T-helper 17 cell (primary cell): ENCODE data around the gene SPECC1. TPM values are rescaled to one million over a fixed set of nuclear protein-coding genes. Genes with fewer than 3 reads are reported as not detected.

Source experiments
- ATAC-seq: fragments of 150-1000 bp; cut with Tn5 transposase; 2 replicates; pipeline ENCODE4 v1.10.0; 2021; ENCODE audit warnings: mild to moderate bottlenecking, moderate library complexity
- DNase-seq, 3 donors: peaks; one replicate each; pipeline versions ENCODE4 v3.0.0 to v3.0.0-alpha.2; 2020 to 2021
- H3K9me3 ChIP-seq: one replicate; pipeline ENCODE4 v1.7.0; 2013; ENCODE audit warnings: low read length, mild to moderate bottlenecking; ENCODE audit not compliant: control insufficient read depth, poor library complexity, severe bottlenecking
- H3K27ac Mint-ChIP-seq: one replicate; pipeline ENCODE4 v1.8.0; 2022; ENCODE audit warnings: mild to moderate bottlenecking, moderate library complexity, mixed read lengths
- H3K27me3 Mint-ChIP-seq: one replicate; pipeline ENCODE4 v1.8.0; 2022; ENCODE audit warnings: mixed read lengths
- H3K36me3 Mint-ChIP-seq: one replicate; pipeline ENCODE4 v1.8.0; 2022; ENCODE audit warnings: low read depth, mixed read lengths
- H3K4me1 Mint-ChIP-seq: one replicate; pipeline ENCODE4 v1.8.0; 2022; ENCODE audit warnings: mild to moderate bottlenecking, mixed read lengths
- H3K4me3 Mint-ChIP-seq: one replicate; pipeline ENCODE4 v1.8.0; 2022; ENCODE audit warnings: mild to moderate bottlenecking, moderate library complexity, mixed read lengths
- total RNA-seq, 4 donors: library from RNA in 2 of 4; stranded (reverse) in 2 of 4; gene quantifications; one replicate each; pipeline ENCODE4 v1.2.3 and lab custom pipeline; 2022 to 2026

The SPECC1 gene
- total RNA-seq, 2 donors from 2014 or later, result 10.3 to 10.8 TPM

- Mint-ChIP-seq H3K4me3 (peak overlapping the region; percentile 66), H3K27me3 (no peaks in the 10 kb centered on the region), H3K4me1 (peaks cover 57% of the 10 kb centered on the region), H3K36me3 (no peaks in the 10 kb centered on the region), H3K27ac (peak overlapping the region; percentile 89)
- ATAC-seq (peak; percentile 34), DNase-seq (no peak)
- H3K9me3 ChIP-seq, result no peaks in the 10 kb centered on the region
Observed at GRCh38 chr17:20271011-20271610, 262.0 kb downstream of the SPECC1 start.

GRCh38 chr17:20273741-20274500 lies 264.8 kb downstream of the SPECC1 start:
- H3K9me3 ChIP-seq, result no peaks in the 10 kb centered on the region
- H3K36me3 Mint-ChIP-seq, result no peaks in the 10 kb centered on the region
- H3K27ac Mint-ChIP-seq, result peak overlapping the region; percentile 68
- ATAC-seq, result peak; percentile 46
- H3K4me3 Mint-ChIP-seq, result peak overlapping the region; percentile 68
- H3K4me1 Mint-ChIP-seq, result peaks cover 56% of the 10 kb centered on the region
- no peaks in the 10 kb centered on the region for H3K27me3 Mint-ChIP-seq
- no peak for DNase-seq

GRCh38 chr17:20275653-20276052 lies 266.5 kb downstream of the SPECC1 start:
- peak; percentile 53 for ATAC-seq
- no peak for DNase-seq
- Mint-ChIP-seq H3K4me3 (peak overlapping the region; percentile 19), H3K27me3 (no peaks in the 10 kb centered on the region), H3K27ac (peak overlapping the region; percentile 68), H3K4me1 (peaks cover 52% of the 10 kb centered on the region), H3K36me3 (no peaks in the 10 kb centered on the region)
- H3K9me3 ChIP-seq, result no peaks in the 10 kb centered on the region

GRCh38 chr17:20276421-20276820 lies 267.3 kb downstream of the SPECC1 start:
- Mint-ChIP-seq H3K27ac (peak overlapping the region; percentile 68), H3K4me1 (peaks cover 44% of the 10 kb centered on the region), H3K27me3 (peaks cover 3% of the 10 kb centered on the region), H3K4me3 (peak overlapping the region; percentile 5), H3K36me3 (no peaks in the 10 kb centered on the region)
- no peak for DNase-seq
- H3K9me3 ChIP-seq, result no peaks in the 10 kb centered on the region
- no peak for ATAC-seq

- H3K4me1 Mint-ChIP-seq, result peaks cover 29% of the 10 kb centered on the region
- no peak overlapping the region for H3K4me3 Mint-ChIP-seq
- ATAC-seq (no peak), DNase-seq (no peak)
- H3K9me3 ChIP-seq, result no peaks in the 10 kb centered on the region
- H3K27ac Mint-ChIP-seq, result no peak overlapping the region
- H3K36me3 Mint-ChIP-seq, result no peaks in the 10 kb centered on the region
- peaks cover 5% of the 10 kb centered on the region for H3K27me3 Mint-ChIP-seq
Observed at GRCh38 chr17:20278805-20279204, 269.6 kb downstream of the SPECC1 start.

GRCh38 chr17:20279631-20280030 lies 270.5 kb downstream of the SPECC1 start:
- peaks cover 5% of the 10 kb centered on the region for H3K27me3 Mint-ChIP-seq
- ATAC-seq (no peak), DNase-seq (no peak)
- peaks cover 24% of the 10 kb centered on the region for H3K4me1 Mint-ChIP-seq
- no peaks in the 10 kb centered on the region for H3K36me3 Mint-ChIP-seq
- H3K27ac Mint-ChIP-seq, result no peak overlapping the region
- no peaks in the 10 kb centered on the region for H3K9me3 ChIP-seq
- H3K4me3 Mint-ChIP-seq, result no peak overlapping the region

- H3K9me3 ChIP-seq, result no peaks in the 10 kb centered on the region
- peak; percentile 33 for ATAC-seq
Observed at GRCh38 chr17:20280051-20280450, 270.9 kb downstream of the SPECC1 start.

DNA sequence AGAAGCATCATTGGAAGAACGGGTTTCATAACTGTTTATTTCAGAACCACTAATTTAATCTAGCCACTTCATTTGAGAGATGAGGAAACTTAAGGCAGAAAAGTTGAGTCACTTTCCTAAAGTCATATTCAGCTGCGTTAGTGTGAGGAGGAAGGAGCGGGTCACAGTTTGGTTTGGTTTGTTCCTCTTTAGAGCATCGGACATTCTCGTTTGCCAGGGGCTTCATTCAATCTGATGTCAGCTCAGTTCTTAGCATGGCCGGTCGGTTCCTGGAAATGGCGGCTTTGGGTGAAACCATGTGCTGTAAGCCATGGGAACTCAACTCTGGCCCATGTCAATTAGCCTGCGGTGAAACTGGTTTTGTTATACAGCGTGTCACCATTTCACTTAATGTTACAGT lies 271.7 kb downstream of the SPECC1 start:
- ATAC-seq (no peak), DNase-seq (no peak)
- no peaks in the 10 kb centered on the region for H3K36me3 Mint-ChIP-seq
- peaks cover 5% of the 10 kb centered on the region for H3K27me3 Mint-ChIP-seq
- no peaks in the 10 kb centered on the region for H3K9me3 ChIP-seq
- no peak overlapping the region for H3K4me3 Mint-ChIP-seq
- no peak overlapping the region for H3K27ac Mint-ChIP-seq
- H3K4me1 Mint-ChIP-seq, result peaks cover 16% of the 10 kb centered on the region

More at GRCh38 chr17:20280051-20280450, 270.9 kb downstream of the SPECC1 start:
- Mint-ChIP-seq H3K36me3 (no peaks in the 10 kb centered on the region), H3K4me1 (peaks cover 24% of the 10 kb centered on the region), H3K4me3 (no peak overlapping the region), H3K27me3 (peaks cover 5% of the 10 kb centered on the region), H3K27ac (no peak overlapping the region)
- no peak for DNase-seq

DNA sequence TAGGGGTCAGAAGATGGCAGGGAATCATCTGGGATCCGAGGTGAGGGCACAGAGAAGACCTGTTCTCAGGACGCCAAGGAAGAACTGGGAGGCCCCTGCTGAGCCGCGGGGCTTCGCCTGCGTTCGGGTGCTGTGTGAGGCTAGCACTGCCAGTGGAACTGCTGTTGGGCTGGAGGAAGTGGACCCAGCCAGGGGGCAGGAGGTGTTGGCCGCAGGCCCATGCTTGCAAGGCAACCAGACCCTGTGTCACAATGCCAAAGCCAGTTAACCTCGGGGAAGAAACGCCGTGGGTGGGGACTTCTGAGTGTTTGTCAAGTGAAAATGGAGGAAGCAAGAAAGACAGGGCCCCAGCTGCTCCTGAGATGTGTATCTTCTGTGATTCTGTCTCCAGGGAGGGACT lies 272.7 kb downstream of the SPECC1 start:
- H3K9me3 ChIP-seq, result no peaks in the 10 kb centered on the region
- no peak for DNase-seq
- Mint-ChIP-seq H3K4me3 (no peak overlapping the region), H3K27me3 (peaks cover 5% of the 10 kb centered on the region), H3K27ac (peak overlapping the region; percentile 62), H3K4me1 (peaks cover 7% of the 10 kb centered on the region), H3K36me3 (no peaks in the 10 kb centered on the region)
- ATAC-seq, result no peak

DNA sequence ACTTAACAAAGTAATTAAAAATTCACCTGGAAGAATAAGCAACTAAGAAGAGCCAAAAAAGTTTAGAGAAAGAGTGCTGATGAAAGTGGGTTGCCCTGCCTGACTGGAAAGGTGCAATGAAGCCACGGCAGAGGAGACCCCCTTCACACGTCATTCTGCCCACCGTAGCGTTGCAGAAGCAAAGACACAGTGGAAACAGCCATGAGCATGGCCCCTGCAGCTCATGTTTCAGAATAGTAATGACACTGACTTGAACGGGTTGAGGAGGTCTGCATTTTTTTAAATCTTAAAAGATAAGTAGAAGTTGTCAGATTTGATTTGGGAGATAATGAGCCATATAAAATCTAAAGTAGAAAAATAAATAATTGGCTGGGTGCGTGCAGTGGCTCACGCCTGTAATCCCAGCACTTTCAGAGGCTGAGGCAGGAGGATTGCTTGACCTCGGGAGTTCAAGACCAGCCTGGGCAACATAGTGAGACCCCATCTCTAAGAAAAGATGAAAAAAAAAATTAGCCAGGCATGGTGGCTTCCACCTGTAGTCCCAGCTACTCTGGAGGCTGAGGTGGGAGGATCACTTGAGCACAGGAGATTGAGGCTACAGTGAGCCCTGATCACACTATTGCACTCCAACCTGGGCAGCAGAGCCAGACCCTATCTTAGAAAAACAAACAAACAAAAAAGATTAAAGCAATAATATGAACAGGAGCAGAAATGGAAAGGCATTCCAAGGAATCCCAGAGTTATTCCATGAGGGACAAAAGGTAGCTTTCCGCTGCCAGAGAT lies 273.6 kb downstream of the SPECC1 start:
- Mint-ChIP-seq H3K4me1 (peaks cover 5% of the 10 kb centered on the region), H3K4me3 (no peak overlapping the region), H3K27me3 (peaks cover 5% of the 10 kb centered on the region), H3K36me3 (no peaks in the 10 kb centered on the region), H3K27ac (no peak overlapping the region)
- no peaks in the 10 kb centered on the region for H3K9me3 ChIP-seq
- no peak for ATAC-seq
- no peak for DNase-seq

- ATAC-seq (no peak), DNase-seq (no peak)
- no peaks in the 10 kb centered on the region for H3K36me3 Mint-ChIP-seq
- no peaks in the 10 kb centered on the region for H3K9me3 ChIP-seq
- peaks cover 5% of the 10 kb centered on the region for H3K27me3 Mint-ChIP-seq
- no peaks in the 10 kb centered on the region for H3K4me1 Mint-ChIP-seq
- no peak overlapping the region for H3K4me3 Mint-ChIP-seq
- H3K27ac Mint-ChIP-seq, result no peak overlapping the region
Observed at GRCh38 chr17:20284022-20284421, 274.9 kb downstream of the SPECC1 start.

DNA sequence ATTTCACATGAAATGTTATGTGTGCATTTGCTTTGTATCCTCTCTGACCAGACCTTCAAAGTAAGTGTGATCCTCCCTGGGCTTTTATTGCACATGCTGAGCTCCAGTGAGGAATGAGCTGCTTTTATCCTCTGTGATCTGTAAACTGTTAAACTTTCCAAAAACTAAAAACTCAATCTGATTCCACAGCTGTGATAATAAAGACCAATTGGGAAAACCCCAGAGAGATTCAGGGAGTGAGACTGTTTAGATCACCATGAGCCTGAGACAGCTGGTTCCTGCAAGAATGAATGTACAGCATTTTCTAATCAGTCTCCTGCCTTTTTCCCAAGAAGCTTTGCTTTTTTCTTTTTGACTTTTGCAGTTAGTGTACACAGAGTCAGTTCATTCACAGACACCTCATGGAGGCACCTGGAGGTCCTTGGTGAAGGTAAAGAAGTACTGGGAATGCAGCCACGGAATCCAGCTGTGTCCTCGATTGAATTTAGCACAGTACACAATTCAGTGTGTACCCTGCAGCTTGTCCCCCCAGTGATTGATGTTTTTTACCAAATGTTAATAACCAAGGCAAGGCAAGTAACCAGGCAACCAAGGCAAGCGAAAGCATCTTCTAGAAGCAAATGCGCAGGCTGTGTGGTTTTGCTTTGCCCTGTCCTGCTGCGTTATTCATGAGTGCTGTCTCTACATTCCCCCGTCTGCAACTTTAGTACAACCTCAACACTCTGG lies 275.6 kb downstream of the SPECC1 start:
- no peak for ATAC-seq
- no peaks in the 10 kb centered on the region for H3K9me3 ChIP-seq
- H3K4me3 Mint-ChIP-seq, result no peak overlapping the region
- H3K4me1 Mint-ChIP-seq, result no peaks in the 10 kb centered on the region
- DNase-seq, result no peak
- no peaks in the 10 kb centered on the region for H3K36me3 Mint-ChIP-seq
- peaks cover 5% of the 10 kb centered on the region for H3K27me3 Mint-ChIP-seq
- no peak overlapping the region for H3K27ac Mint-ChIP-seq

DNA sequence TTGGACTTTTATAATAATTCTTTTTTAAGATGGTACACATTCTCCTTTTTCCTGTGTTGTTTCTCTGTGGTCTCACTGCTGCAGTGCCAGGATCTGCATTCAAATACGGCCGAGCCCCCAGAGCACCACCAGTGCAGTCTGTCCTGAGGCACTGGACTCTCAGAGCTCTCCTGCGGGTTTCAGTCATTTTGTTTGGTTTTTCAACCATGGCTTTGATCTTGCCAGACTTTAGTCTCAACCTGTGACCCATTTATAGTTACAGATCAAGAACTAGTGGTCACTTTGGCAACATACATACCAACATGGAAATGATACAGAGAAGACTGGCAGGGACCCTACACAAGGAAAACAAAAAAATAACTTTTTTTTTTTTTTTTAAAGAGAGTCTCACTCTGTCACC lies 280.8 kb downstream of the SPECC1 start:
- no peak for ATAC-seq
- Mint-ChIP-seq H3K27me3 (no peaks in the 10 kb centered on the region), H3K4me3 (no peak overlapping the region), H3K36me3 (peaks cover 2% of the 10 kb centered on the region), H3K4me1 (no peaks in the 10 kb centered on the region), H3K27ac (no peak overlapping the region)
- no peak for DNase-seq
- no peaks in the 10 kb centered on the region for H3K9me3 ChIP-seq
